Retina (tissue), 1 donor: ENCODE data around the gene PHACTR3.

ENCODE experiments used
- DNase-seq: peaks from one replicate; pipeline ENCODE4 v3.0.0-alpha.2; 2016

The PHACTR3 gene

DNA sequence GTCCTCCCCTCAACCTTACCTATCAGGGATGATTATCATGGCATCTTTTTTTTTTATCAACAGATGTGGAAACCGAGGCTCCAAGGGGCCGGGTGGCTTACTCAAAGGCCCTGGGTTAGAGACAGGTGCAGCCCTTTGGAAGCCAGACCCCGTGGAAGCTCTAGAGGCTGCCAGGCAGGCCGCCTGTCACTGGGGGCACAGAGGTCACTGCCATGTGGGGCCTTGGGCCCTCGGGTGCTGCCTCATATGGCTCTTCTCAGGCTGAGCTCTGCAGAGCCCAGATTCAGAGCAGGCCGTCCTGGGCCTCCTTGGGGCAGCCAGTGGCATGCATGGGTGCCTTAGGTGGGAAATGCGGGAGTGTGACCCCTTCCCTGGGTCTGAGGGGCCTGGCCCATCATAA, 136.3 kb downstream of the PHACTR3 start:
- DNase-seq = no peak

DNA sequence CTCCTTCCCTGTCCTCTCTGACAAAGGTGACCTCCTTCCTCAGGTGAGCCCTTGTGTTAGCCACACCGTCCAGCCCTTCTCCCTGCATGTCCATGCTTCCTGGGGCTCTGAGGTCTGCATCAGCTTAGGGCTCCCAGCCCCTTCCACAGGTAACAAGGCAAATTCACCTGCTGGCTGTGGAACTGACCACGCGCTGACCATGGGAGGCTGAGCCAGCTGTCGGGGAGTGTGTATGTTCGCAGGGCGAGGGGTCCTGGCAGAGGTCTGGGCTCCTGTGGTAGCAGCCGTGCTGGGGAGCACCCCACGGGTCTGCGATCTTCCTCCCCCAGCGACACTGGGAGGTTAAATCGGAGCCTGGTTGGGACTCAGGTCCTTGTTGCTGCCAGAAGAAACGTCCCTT, 136.7 kb downstream of the PHACTR3 start:
- no peak for DNase-seq

DNA sequence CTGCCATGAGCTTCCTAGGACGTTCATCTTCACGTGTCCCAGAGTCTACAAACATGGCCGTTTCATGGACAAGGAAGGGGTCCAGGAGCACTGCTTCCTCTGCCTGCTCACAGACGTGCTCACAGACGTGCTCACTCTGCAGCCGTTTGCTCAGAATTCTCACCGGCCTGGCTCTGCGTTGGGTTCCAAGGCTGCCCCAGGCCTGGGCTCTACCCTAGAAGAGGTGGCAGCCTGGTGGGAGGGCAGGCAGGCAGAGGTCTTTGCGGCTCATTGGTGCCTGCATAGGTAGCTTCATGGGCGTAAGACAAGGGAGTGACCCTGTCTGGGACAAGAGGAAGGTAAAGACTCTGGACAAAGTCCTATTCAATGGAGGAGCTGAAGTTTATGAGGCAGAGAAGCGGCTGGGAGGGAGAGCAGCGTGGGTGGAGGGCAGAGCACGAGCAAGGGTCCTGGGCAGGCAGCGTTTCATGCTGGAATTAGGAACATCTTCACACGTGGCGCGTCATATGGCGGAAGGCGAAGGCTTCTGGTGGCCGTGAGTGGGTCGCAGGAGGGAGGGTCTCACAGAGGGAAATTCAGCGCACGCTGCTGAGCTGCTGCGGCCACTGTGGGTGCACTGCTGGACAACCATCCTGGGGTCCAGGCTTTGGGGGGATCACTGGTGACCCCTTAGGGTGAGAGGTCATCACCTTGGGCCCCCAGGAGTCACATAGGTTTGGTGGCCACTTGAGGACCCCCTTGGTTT, 138.2 kb downstream of the PHACTR3 start:
- no peak for DNase-seq

DNA sequence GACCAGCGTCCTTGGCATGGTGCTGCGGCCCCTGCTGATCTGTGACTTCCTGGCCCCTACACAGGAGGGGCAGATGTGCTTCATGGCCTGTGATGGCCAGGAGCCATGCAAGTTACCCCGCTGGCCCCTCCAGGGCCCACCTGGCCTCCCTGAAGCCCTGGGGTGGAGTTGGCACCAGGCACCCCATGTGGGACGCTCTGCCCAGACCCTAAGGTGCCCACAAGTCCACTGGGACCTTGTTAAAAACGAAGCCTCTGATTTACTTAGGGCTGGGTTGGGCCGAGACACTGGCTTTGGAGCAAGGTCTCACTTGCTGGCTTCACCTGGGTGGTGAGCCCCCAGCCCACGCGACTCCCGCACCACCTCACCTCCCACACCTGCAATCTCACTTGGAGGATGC, 139.0 kb downstream of the PHACTR3 start:
- DNase-seq = no peak

- DNase-seq = no peak
Measured at GRCh38 chr20:59743767-59744485, 139.6 kb downstream of the PHACTR3 start.

DNA sequence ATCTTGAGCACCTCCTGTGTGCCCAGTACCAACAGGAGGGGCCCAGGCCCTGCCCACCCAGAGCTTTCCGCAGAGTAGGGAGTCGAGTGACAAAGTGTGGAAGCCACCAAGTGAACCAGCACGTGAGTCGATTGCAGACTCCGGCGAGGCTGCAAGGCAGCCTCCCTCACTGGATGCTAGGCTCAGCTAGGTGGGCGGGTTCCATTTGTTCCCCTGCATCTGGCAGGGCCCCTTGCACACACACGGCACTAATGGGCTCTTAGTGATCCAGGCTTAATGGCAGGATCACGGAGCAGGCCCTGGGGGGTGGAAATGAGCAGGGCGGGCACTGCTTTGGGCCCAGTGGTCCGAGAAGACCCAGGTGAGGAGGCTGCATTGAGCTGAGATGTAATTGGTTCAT, 140.4 kb downstream of the PHACTR3 start:
- DNase-seq = no peak

- DNase-seq = no peak
Measured at GRCh38 chr20:59745201-59745600, 140.9 kb downstream of the PHACTR3 start.

- no peak for DNase-seq
Measured at GRCh38 chr20:59745716-59746115, 141.4 kb downstream of the PHACTR3 start.

- no peak for DNase-seq
Measured at GRCh38 chr20:59746155-59746554, 141.8 kb downstream of the PHACTR3 start.

DNA sequence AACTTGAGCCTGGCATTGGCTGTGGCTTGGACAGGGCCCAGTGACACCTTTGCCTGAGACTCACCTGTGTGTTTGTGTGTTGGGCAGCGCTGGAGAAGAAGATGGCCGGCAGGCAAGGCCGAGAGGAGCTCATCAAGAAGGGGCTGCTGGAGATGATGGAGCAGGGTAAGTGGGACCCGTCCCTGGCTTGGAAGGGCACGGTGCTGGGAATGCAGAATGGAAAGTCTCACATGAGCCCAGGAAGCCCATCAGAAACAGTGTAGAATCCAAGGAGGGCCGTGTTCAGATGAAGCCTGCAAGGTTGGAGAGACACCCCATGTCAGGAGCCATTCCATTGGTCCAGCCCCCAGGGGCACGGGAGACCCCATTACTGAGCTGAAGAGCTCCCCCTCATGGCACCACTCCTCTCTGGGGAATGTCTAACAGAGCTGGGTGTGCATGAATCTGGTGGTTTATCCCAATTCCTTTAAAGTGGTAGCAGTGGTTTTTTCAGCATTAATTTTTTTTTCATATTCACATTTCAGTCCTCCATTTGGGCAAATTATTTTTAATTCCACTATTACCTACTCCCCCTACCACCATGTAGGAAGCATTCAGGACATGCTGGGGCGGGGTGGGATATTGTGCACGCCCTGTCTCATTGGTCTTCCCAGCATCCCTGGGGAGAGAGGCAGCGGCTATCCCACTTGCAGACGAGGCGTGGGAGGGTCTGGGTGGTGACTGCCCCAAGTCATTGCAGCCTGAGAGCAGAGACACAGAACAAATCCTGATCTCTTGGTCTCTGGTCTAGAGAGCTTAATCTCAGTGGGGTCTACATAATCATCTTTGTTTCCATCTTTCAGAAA, 143.6 kb downstream of the PHACTR3 start:
- no peak for DNase-seq

DNA sequence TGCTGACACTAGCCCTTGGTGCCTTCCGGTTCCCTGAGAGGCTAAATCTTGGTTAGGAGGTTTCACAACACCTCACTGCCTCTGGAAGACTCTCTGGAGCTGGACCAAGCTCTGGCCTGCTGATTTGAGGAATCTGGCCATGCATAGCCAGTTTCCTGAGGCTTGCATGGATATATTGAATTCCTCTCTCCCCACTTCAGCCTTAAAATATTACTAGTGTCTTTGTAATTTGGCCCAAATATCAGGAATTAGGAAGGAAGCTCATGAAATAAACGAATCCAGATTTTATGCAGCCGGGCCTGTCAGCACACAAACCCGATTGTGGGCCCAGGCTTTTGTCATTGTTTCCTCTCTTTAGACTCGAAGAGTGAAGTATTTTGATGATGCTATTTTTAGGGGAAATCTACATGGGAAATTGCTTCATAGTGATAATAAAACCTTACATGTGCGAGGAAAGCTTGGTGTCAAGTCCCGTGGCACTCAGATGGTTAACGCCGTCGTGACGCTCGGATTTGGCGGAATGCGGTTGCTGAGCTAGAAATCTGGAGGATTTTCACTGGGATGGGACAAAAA, 144.4 kb downstream of the PHACTR3 start:
- DNase-seq = no peak

GRCh38 chr20:59749301-59749700, 145.0 kb downstream of the PHACTR3 start:
- DNase-seq = no peak

DNA sequence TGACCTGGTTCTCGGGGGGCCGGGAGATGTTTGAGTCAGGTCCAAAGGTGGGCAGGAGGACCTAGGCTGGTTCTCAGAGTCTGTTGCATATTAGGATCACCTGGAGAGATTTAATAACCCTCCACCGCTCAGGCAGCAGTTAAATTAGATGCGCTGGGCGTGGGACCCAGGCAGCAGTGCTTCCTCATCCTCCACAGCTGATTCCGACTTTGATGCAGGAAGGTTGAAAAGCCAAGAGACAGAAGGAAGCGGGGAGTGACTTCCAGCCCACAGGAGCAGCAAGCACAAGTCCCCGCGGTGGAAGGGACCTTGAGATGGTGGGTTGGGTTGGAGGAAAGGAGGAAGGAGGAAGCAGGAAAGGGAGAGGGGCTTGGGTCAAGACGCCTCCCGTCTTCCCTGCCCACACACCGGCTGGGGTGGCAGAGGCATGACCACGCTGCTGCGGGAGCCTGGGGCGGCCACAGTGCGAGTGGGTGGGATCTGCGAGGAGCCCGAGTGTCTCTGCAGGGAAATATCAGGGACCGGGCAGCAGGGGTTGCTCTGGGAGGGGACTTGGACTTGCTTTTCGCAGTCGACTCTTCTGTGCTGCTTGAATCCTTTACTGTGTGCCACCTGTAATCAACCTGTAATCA, 146.0 kb downstream of the PHACTR3 start:
- DNase-seq = no peak

- peak; percentile 89 for DNase-seq
Measured at GRCh38 chr20:59751075-59751711, 146.9 kb downstream of the PHACTR3 start.

GRCh38 chr20:59752101-59752586, 147.8 kb downstream of the PHACTR3 start:
- peak; percentile 43 for DNase-seq

GRCh38 chr20:59752704-59753460, 148.5 kb downstream of the PHACTR3 start:
- peak; percentile 26 for DNase-seq

- no peak for DNase-seq
Measured at GRCh38 chr20:59753836-59754235, 149.5 kb downstream of the PHACTR3 start.

GRCh38 chr20:59754551-59754950, 150.2 kb downstream of the PHACTR3 start:
- DNase-seq = no peak

- no peak for DNase-seq
Measured at GRCh38 chr20:59756241-59756640, 151.9 kb downstream of the PHACTR3 start.

GRCh38 chr20:59764037-59764436, 159.7 kb downstream of the PHACTR3 start:
- DNase-seq = no peak

DNA sequence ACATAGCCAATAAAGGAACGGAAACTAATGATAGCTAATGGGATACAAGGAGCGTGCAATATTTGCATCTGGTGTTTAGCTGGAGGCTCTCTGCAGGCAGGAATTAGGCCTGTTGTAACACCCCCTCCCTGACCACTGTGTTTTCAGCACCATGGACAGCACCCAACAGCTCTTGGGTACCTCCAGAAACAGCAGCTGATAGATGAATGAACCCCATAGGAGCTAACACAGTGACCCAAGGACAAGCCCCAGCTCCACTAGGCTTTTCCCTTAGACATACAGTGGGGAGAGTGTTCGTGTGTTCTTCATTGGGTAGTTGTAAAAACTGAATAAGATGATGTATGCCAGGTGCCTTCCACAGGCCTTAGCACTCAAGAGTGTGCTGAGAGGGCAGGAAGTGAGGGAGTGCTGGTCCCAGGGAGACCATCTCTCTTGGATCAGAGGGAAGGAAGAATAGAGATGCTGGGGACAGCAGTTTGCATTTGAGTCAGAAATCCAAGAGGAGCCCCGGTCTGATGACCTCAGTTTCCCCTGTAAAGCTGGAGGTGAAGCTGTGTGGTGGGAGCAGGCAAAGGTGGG, 161.3 kb downstream of the PHACTR3 start:
- no peak for DNase-seq
